ENCODE measurements around the gene EFCAB10.

Gene EFCAB10

GRCh38 chr7:105621176-105621575 lies 39.9 kb upstream of the EFCAB10 start:
- no peak for TF ChIP-seq CTCF (IDR thresholded peaks at IDR 0.05; ENCODE audit: low read depth, low read length, missing control alignments)
- DNase-seq (ENCODE audit: low read depth), result no peak
- H3K4me3 ChIP-seq (ENCODE audit: low read depth, low read length), result no peak overlapping the region
- in situ Hi-C loops (cut with HindIII; ENCODE audit: low sequenced_read_pairs), result no loop called here

- no peak overlapping the region for H3K4me3 ChIP-seq (ENCODE audit: low read depth, low read length)
- no peak for DNase-seq (ENCODE audit: low read depth)
- in situ Hi-C loops (cut with HindIII; ENCODE audit: low sequenced_read_pairs), result no loop called here
- no peak for TF ChIP-seq CTCF (IDR thresholded peaks at IDR 0.05; ENCODE audit: low read depth, low read length, missing control alignments)
These were observed 38.3 kb upstream of the EFCAB10 start for GRCh38 chr7:105619590-105619989.

- DNase-seq (ENCODE audit: low read depth), result no peak
- no peak overlapping the region for H3K4me3 ChIP-seq (ENCODE audit: low read depth, low read length)
- no peak for TF ChIP-seq CTCF (IDR thresholded peaks at IDR 0.05; ENCODE audit: low read depth, low read length, missing control alignments)
- in situ Hi-C loops (cut with HindIII; ENCODE audit: low sequenced_read_pairs), result no loop called here
These were observed 36.7 kb upstream of the EFCAB10 start for GRCh38 chr7:105618016-105618296.

GRCh38 chr7:105617280-105618015 lies 36.2 kb upstream of the EFCAB10 start:
- TF ChIP-seq CTCF (IDR thresholded peaks at IDR 0.05; ENCODE audit: low read depth, low read length, missing control alignments), result no peak
- no peak overlapping the region for H3K4me3 ChIP-seq (ENCODE audit: low read depth, low read length)
- DNase-seq (ENCODE audit: low read depth), result no peak
- in situ Hi-C loops (cut with HindIII; ENCODE audit: low sequenced_read_pairs), result no loop called here

- H3K4me3 ChIP-seq (ENCODE audit: low read depth, low read length), result no peak overlapping the region
- no peak for TF ChIP-seq CTCF (IDR thresholded peaks at IDR 0.05; ENCODE audit: low read depth, low read length, missing control alignments)
- DNase-seq (ENCODE audit: low read depth), result no peak
- in situ Hi-C loops (cut with HindIII; ENCODE audit: low sequenced_read_pairs), result no loop called here
These were observed 33.1 kb upstream of the EFCAB10 start for GRCh38 chr7:105614341-105614840.

- no peak for TF ChIP-seq CTCF (IDR thresholded peaks at IDR 0.05; ENCODE audit: low read depth, low read length, missing control alignments)
- H3K4me3 ChIP-seq (ENCODE audit: low read depth, low read length), result no peak overlapping the region
- in situ Hi-C loops (cut with HindIII; ENCODE audit: low sequenced_read_pairs), result no loop called here
- DNase-seq (ENCODE audit: low read depth), result no peak
These were observed 32.5 kb upstream of the EFCAB10 start for GRCh38 chr7:105613611-105614330.

All from astrocyte of the cerebellum (primary cell).